GM21360 (cell line): ENCODE measurements around the gene CD180.
A peak's percentile ranks its signal among the peaks of the same experiment; 100 is the strongest.

Experiments
- ATAC-seq: cut with Tn5 transposase; IDR thresholded peaks from one replicate; pipeline ENCODE4 v1.9.1; 2021; ENCODE audit warnings: mild to moderate bottlenecking, moderate library complexity; ENCODE audit not compliant: unreplicated experiment

CD180 gene

DNA sequence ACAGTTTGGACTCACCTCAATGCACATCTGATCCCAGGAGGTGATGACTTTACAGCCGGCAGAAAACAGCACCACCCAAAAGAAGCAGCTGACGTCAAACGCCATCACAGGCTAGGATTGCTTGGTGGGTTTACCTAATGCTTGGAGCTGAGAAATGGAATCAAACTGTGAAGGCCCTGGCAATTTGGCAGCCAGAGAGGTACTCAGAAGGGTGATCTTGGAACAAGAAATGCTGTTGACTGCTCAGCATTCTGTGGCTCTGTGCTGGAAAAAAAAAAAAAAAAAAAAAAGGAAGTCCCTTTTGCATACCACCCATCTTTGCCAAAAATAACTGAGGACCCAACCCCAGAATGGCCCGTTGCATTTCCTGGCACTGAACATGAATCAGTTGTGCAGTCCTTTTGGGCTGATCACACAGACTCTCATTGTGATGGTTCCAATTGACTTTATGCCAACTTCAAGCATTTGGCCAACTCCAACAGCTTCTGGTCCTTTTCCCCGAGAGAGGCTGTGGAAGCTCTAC lies at the start of gene CD180:
TSS of gene CD180 (minus strand) at position 263 of the 523 bp plus-strand sequence. CDS start at position 105, 158 bp downstream.
- no peak for ATAC-seq

DNA sequence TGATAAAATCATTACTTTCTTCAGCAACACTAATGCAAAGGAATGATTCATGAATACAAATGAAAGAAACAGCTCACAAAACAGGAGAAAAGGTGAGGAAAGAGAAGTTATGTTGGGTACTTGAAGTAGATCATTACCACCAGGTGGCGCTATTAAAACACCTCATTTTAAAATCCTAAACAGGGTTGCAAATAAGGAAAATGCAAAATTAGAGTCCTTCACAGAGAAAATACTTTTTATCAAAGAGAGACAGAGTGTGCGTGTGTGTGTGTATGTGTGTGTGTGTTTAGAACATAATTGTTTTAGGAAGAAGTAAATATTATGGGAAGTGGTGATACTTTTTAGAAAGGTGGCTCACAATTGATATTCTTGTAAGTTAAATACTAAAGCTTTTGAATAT lies 49.5 kb upstream of the CD180 start:
- ATAC-seq: no peak

DNA sequence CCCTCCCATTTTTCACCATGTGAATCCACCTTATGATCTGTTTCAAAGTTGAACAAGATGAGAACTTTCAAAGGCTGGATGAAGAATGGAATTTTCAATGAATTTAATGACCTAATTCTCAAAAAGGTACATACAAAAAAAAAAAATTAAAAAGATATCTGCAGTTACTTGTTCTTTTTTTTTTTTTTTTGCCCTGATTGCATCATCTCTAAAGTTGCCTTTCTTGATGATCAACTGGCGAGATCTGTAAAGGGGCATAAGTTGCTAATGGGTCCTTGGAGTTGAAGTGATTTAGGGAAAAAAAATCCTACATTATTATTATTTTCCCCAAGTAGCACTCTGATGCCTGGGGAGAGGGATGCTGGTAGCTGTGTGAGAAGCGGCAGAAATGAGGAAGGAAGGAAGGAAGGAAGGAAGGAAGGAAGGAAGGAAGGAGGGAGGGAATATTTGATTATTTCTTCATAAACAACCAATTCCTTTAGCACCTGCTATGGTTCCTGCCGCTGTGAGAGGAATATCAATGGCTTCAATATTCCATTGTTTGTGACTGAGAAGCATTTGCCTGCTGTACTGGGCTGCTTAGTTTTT lies 48.8 kb upstream of the CD180 start:
- ATAC-seq: no peak

DNA sequence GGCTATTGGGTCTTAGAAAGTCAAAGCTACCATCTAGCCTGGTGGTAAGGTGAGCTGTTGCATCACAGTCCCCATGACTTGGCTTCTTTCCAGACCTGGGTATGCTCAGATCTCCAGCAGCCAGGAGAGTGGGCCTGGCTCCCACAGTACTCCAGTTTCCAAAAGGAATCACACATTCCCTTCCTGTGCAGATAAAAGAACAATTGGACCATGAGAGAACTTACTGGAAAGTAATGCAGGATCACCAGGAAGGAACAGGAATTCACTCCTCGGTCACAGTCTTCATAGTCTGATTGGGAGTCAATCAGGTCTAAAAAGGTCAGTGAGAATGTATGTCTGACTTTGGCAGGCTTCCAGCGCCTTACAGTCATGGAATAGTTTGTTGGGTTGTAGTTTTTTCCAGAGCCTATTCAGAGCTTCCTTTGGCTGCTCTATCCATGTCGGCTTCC lies 47.8 kb upstream of the CD180 start:
- ATAC-seq: no peak

DNA sequence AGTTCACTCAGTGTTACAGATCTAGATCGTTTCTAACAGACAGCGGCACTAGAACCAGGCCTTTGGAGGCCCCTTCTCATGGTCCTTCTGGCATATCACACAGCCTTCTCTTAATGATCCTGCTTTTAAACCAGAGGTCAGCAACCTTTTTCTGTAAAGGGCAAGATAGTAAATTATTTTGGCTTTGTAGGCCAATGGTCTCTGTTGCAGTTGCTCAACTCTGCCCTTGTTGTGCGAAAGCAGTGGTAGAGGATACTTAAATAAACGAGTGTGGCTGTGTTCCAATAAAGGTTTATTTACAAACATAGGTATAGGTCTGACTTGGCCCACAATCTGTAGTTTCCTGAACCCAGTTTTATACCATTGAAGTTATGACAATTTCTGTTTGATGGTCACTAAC lies 47.3 kb upstream of the CD180 start:
- ATAC-seq: no peak

DNA sequence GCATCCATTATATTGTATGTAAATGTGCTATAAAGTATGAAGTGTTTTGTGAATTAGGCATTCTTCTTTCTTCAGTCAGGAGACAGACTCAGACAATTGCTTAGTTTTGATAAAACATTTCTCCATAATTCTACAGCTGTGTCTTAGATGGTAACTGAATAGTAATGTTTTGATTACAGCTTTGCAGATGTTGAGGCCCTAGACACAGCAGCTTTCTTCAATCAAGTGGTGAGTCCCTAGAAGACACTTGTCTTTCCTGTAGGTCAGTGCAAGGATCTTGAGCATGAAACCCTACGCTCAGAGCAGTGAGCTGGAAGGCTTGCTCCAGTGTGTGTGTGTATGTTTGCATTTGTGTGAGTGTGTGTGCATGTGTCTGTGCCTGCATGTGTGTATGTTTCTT lies 46.8 kb upstream of the CD180 start:
- ATAC-seq: no peak

DNA sequence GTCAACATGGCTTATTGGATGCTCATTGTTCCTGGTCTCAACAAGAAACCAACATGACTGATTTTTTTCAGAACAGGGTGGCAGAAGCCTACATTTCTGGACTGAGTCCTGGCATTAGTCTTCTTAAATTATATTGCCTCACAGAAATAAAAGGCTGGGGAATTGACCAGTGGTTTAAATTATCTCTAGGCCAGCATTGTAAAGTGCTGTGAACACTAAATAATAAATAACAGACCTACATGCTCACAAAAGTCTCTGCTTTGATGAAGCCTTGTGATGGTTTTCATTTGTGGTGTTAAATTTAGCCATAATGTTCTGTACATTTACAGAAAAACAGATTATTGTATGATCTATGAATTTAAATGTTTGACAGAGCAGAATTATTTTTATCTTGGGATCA lies 44.7 kb upstream of the CD180 start:
- no peak for ATAC-seq

DNA sequence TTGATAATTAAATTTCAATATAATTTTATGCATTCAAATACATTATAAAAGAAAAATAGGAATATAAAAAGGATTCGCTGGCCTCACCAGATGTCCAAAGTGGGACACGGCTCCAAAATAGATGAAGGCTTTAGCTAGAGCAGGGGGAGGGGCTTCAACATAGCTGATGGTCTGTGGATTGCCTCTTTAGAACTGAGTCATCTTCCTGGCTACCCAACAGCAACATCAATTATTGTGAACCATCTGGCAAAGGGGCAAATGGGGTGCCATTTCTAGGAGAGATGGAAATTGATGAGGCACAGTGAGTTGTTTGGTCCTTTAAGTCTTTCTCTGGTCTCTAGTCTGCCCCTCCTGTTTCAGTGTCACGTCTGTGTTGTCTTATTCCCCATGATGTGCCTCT lies 44.2 kb upstream of the CD180 start:
- no peak for ATAC-seq

DNA sequence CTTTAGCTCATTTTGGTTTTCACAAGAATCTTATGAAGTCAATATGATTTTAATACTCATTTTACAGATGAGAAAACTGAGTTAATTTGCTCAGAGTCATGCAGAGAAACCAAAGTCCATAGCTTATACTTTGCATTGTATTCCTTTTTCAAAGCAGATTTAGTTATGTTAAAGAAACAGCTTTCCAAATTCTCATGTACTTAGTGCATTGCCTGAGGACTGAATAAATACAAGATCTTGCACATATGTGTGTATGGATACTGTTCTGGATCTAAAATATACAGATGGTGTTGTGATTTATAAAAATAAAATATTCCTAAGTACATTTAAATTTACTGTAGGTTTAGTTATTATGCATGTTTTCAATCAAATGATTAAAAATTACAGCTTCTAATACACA lies 43.5 kb upstream of the CD180 start:
- ATAC-seq: no peak

DNA sequence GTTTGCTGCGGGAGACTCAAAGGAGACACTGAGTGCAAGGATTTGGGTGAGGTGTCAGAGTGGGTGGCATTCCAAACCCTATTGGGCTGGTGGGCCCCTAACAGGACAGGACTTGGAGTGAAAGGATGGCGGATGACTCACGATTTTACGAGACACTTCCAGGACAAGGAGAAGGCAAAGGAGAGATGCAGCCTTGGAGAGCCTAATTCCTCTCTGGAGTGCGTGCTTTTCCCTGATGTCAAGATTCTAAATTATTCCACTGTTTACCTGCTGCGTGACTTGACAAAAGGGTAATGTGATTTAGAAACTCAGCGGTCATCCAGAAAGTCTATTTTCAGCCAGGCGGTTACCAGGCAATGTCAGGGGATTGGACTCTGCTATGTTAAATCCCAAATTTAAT lies 41.6 kb upstream of the CD180 start:
- no peak for ATAC-seq

DNA sequence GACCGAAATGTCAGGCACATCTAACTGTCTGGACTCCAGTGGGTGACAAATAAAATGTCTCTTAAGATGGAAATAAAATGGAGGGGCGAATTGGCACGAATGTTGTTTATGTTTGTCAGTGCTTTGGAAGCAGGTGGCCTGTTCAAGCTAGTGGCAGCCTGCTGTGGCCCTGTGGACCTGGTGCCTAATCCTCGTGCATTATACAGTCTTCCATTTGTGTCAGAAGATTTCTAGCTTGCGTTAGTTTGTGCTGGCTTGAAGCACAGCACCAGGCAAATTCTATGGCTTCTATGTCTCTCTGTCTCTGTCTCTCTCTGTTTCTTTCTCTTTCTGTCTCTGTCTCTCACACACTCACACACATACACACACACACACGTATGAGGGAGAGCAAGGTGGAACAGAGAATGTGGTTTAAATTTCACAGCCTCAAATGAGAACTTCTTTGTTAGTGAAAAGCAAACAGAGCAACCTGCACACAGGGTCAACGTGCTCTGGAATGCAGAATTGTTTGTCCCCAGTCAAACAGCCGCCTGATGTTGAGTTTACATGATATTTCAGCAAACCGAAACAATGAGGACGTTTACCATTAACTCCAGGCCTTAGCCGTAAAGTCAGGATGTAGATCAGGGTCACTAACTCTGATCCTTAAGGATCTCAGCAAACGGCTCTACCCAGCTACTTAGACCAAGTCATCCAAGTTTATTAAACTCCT lies 39.0 kb upstream of the CD180 start:
- ATAC-seq: no peak

DNA sequence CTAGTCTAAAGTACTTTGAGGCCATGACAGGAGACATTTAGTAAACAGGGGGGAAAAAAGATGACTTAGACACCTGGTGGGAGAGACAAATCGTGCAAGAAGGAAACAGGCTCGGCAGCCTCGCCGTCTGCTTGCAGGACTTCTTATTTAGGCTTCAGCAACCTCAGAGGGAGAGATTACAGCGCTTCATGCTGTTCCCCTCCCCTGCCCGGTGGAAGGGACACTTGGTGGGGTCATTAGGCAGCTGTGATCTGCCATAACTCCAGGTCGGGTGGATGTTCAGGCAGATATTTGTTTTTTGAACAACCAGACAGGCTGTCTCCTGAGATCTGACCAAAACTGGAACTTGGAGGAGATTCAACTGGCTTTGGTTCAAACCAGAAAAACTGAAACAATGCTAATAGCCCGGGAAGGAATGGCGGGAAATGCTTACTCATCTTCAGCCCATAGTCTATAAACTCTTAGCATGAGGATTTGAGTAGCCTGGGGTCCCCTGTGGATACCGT lies 38.1 kb upstream of the CD180 start:
- ATAC-seq: no peak

DNA sequence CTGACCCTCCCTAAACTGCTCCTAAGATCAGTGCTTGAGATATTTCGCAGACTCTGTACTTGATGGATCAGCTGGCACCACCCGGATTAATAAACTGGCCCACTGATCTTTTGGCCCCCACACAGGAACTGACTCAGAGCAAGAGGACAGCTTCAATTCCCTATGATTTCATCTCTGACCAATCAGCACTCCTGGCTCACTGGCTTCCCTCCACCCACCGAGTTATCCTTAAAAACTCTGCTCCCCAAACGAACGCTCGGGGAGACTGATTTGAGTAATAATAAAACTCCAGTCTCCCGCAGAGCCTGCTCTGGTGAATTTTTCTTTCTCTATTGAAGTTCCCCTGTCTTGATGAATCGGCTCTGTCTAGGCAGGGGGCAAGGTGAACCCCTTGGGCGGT lies 36.5 kb upstream of the CD180 start:
- no peak for ATAC-seq

DNA sequence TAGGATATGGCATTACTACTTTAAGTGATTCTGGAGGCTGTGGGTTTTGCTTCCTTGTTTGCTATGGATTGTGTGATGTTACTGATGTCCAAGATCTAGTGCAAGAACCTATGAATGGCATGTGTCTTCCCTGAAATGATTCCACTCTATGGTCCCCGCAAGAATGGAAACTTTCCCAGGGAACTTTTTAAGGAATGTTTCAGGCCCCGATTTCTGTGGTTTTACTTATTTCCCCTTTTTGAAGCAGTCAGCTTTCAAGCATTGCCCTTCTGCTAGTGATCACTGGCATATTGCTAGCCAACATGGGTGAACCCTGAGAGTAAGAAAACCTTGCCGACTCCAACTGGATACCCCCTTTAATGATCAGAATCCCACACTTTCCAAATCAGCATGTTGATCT lies 26.6 kb upstream of the CD180 start:
- ATAC-seq: no peak

DNA sequence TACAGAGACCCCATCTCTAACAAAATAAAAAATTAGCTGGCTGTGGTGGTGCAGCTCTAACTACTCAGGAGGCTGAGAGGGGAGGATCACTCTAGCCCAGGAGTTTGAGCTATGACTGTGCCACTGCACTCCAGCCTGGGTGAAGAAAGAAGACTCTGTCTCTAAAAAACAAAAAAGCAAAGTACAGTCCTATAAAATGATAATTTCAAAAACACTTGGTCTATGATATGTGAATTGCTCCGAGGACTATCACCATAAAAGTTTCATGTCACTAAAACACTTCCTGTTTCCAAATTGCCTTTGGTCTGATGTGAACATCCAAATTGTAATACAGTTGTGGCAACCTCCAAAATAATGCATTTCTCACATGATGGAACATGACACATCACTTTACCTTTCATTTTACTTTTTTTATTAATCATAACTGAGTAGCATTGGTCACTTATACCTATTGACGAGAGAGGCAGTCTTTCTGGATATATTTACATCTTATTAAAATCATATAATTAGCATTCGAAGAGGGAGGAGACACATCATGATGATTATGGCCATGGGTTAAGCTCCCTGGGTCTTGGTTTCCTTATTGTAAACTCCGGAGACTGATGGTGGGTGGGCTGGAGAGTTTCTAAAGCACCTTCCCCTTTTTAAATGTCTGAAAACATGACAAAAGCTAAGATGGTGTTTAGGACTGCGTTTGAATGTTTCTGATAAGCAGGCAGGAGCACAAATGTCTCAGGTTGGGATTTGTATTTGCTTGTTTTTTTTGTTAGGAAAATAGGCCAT lies 25.8 kb upstream of the CD180 start:
- ATAC-seq: peak; percentile 31

DNA sequence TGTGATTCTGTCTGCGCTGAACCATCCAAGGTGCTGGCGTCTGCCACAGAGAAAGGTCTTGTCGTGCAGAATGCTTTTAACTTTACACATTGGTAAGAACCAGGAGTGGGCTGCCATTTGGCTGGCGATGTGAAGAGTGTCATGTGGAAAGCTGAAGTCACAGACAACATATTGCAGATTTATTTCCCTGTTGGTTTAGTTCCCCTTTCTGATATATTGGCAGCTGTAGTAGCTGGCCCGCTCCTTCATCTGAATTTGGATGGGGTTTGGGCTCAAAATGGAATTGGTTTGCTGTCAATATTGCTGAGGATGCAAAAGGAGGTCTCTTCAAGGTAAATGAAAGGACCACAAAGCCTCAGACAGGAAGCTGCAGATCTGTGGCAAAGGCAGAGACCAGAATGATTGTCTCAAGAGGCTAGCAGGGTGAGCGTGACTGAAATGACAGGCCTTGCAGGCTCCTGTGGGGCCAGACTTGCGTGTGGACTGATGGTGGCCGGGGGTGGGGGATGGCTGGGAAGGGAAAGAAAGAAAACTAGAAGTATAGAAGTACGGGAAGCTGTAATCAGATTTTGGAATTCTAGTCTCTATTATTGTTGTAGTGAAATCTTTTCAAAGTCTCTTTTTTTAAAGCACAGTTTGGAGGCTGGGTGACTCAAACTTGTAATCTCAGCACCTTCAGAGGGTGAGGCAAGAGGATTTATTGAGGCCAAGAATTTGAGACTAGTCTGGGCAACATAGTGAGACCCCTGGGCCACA lies 25.1 kb upstream of the CD180 start:
- peak; percentile 83 for ATAC-seq

DNA sequence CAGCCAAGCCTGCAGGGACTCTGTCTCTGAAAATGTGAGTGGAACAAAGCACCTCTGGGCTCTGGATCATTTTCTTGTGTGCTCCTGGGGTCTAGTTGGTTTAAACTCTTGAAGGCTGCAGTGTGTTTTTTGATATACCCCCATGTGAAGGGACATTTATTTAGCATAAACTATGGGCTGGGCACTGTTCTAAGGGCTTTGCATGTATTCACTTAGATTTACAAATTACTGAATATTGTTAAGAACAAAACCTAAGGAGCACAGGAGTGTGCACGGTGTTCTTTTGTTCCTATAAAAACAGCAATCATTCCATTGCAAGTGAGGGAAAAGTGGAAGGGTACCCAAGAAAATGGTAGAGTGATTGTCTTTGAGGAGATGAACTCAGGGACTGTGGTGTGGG lies 20.0 kb upstream of the CD180 start:
- ATAC-seq: no peak

DNA sequence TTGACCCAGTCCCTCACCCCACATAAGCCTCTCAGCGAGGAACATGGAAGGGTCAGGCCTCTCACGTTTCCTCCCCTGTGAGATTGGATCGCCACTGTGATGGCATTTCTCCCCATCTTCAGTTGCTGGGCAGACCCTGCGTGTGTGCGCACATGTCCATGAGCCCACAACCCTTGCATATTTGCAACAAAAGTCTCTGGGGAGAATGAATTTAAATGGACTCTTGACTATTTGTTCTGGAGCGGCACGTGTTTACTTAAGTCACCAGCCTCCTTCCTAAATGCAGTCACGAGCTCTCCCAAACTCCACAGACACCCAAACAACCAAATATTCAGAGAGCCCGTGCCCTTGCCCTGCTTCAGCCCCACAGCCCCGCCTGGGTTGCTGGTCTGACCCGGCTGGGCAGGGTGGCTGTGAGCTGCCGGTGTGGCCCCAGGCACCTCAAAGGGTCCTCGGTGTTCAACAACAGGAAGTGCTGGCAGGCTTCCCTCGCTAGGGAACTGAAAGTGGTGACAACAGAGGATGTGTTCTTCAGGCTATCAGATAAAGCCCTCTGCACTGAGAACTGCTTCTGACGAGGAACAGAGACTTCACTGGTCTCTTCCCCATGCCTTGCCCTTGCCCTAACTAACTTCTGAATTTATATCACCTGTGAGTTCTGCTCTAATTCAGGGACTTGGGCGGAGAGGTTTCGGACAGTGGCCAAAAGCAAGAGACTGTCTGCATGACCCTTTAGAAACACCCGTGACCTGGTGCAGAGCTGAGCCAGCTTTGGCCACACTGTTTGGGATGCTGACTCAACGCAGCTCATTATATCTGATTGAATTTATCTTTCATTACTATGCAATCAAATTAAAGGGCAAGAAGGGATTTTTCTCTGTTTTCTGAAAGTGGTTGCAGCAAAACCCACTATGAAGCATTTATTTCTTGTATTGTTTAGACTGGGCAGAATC lies 19.2 kb upstream of the CD180 start:
- ATAC-seq: peak; percentile 98

DNA sequence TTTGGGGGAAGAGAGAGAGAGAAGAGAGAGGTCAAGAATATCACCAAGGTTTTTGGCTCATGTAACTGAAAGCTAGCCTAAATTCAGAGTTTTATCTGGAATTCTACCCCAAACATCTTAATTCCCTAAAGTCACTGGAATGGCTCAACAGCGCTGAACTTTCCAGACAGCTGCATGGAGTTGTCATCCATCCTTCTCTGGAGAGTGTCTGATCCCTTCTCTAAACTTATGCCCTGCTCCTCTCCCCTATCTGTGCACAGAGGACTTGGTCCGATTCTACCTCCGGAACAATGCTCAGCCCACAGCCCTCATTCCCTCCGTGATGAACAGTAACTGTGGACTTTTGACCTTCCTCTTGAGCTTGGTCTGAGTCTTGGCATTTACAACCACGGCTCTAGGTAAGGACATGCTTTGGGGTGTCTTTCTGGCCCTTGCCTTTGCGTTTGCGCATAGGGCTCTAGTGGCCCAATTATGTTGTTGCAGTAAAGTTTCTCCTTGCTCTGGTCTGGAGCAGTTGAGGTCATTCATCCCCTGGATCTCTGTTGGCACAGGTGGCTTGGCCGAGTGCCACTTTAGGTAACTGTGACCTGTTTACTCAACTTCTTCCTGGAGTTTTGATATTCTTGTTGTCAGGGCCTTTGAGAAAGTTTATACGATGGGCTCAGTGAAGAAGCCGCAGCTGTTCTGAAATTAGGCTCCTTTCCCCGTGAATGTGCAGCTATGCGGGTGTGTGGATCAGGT lies 18.3 kb upstream of the CD180 start:
- ATAC-seq: no peak
